MCF 10A (cell line): ENCODE measurements around the gene NGF. TPM values are rescaled to one million over a fixed set of nuclear protein-coding genes. Genes with fewer than 3 reads are reported as not detected.

Experiments
- BruUV-seq: library from RNA; stranded (reverse); fragments of 400-500 nt; replicated peaks from 2 replicates; lab custom pipeline; 2021; lab: Mats Ljungman, UMichigan
- CTCF ChIA-PET: fragments of 300-600 bp; sonication (Branson Sonifier 250); formaldehyde crosslinking; extraction: SDS; loops from one replicate; lab custom pipeline; 2021; ENCODE audit warnings: antibody characterized with exemption, inconsistent platforms; lab: Yijun Ruan, JAX
- POLR2A ChIA-PET: fragments of 300-600, 350-650 bp; sonication (Branson Sonifier 250); formaldehyde crosslinking; extraction: SDS; loops from one replicate; lab custom pipeline; 2020; ENCODE audit warnings: antibody characterized with exemption, inconsistent platforms; lab: Yijun Ruan, JAX
- DNase-seq: peaks from one replicate; pipeline ENCODE4 v3.0.0-alpha.2; 2018; ENCODE audit not compliant: unreplicated experiment
- H3K27ac Mint-ChIP-seq: one replicate; pipeline ENCODE4 v1.8.0; 2022; ENCODE audit warnings: mild to moderate bottlenecking, low read depth, mixed read lengths; ENCODE audit not compliant: unreplicated experiment
- H3K27me3 Mint-ChIP-seq: one replicate; pipeline ENCODE4 v1.8.0; 2022; ENCODE audit warnings: mixed read lengths; ENCODE audit not compliant: insufficient read depth, unreplicated experiment
- H3K36me3 Mint-ChIP-seq: one replicate; pipeline ENCODE4 v1.8.0; 2022; ENCODE audit warnings: mild to moderate bottlenecking, moderate library complexity, mixed read lengths; ENCODE audit not compliant: insufficient read depth, unreplicated experiment
- H3K4me1 Mint-ChIP-seq: one replicate; pipeline ENCODE4 v1.8.0; 2022; ENCODE audit warnings: mixed read lengths; ENCODE audit not compliant: insufficient read depth, unreplicated experiment
- H3K4me3 Mint-ChIP-seq: one replicate; pipeline ENCODE4 v1.8.0; 2022; ENCODE audit warnings: mild to moderate bottlenecking, moderate library complexity, mixed read lengths; ENCODE audit not compliant: unreplicated experiment
- H3K9me3 Mint-ChIP-seq: one replicate; pipeline ENCODE4 v1.8.0; 2022; ENCODE audit warnings: mixed read lengths; ENCODE audit not compliant: unreplicated experiment
- CTCF ChIP-seq: fragments of 200-600 bp; IDR thresholded peaks from one replicate; pipeline ENCODE4 v1.8.0; 2022; ENCODE audit warnings: antibody characterized with exemption, mild to moderate bottlenecking; ENCODE audit not compliant: unreplicated experiment
- intact Hi-C: fragments of 100-400 bp; cut with micrococcal nuclease; formaldehyde crosslinking; loops from 2 replicates; pipeline ENCODE4 v1.14.1; 2022
- total RNA-seq: library from RNA; stranded (reverse); gene quantifications from 2 replicates; pipeline ENCODE4 v1.2.3, GENCODE V29; 2022

Gene NGF
- total RNA-seq, 1 experiment from 2014 or later: 1.1 TPM

DNA sequence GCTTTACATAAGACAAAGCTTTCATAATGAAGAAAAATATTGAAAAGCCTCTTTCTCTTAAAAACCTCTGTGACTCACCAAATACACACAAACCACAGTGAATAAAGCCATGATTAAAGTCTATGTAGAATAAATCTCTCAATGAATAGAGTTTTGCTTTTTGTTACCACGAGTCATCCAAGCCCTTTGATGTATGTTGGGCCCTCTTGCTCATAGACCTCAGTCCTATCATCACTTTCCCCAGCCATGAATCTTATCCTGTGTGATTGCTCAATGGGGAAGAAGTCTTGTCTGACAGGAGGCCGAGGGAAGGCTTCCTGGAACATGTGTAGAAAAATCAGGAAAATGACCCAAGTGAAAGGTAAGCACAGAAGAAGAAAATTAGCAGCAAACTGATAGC, 60.8 kb downstream of the NGF start:
- BruUV-seq: no TSS peak
- DNase-seq: no peak
- Mint-ChIP-seq H3K4me1 (no peaks in the 10 kb centered on the region), H3K4me3 (no peak overlapping the region), H3K36me3 (no peaks in the 10 kb centered on the region), H3K27me3 (no peaks in the 10 kb centered on the region), H3K27ac (no peak overlapping the region), H3K9me3 (no peaks in the 10 kb centered on the region)
- ChIA-PET POLR2A (no interaction called here), CTCF (interaction anchor here (0.6 to 3.4 kb wide), 3 partner anchors 16 to 317 kb away, joined by 3 to 16 read pairs (median 4); no protein-coding TSS in a partner anchor)
- intact Hi-C loops: no loop called here
- TF ChIP-seq CTCF: no peak

- BruUV-seq: no TSS peak
These were observed 62.8 kb downstream of the NGF start for GRCh38 chr1:115275216-115275615.

DNA sequence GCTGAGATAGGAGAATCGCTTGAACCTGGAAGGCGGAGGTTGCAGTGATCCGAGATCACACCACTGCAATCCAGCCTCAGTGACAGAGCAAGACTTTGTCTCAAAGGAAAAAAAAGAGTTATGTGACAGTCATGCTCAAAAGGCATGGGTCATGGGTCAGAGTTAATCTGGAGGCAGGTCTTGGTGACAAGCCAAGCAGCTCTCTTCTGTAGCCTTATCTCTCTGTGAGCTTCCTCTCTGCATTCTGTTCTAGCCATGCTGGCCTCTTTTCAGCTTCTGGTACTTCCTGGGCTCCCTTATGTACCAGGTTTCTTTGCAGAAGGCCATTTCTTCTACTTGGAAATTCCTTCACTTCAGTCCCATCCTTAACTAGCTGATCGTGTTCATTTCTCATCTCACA, 63.6 kb downstream of the NGF start:
- CTCF ChIA-PET: interaction anchor here (0.7 to 3.4 kb wide), 4 partner anchors 13 to 497 kb away, joined by 3 to 16 read pairs (median 8); no protein-coding TSS in a partner anchor
- Mint-ChIP-seq H3K4me3 (no peak overlapping the region), H3K9me3 (no peaks in the 10 kb centered on the region), H3K4me1 (no peaks in the 10 kb centered on the region), H3K36me3 (no peaks in the 10 kb centered on the region), H3K27me3 (no peaks in the 10 kb centered on the region), H3K27ac (no peak overlapping the region)
- POLR2A ChIA-PET: interaction anchor here (1.2 kb wide), 1 partner anchor 59 kb away, joined by 3 read pairs; no protein-coding TSS in a partner anchor
- DNase-seq: no peak
- intact Hi-C loops: no loop called here
- no peak for TF ChIP-seq CTCF
- no TSS peak for BruUV-seq

More at GRCh38 chr1:115275216-115275615, 62.8 kb downstream of the NGF start:
- DNase-seq: peak; percentile 48
- POLR2A ChIA-PET: interaction anchor here (0.9 to 1.2 kb wide), 2 partner anchors 58 to 106 kb away, joined by 3 read pairs; no protein-coding TSS in a partner anchor
- intact Hi-C loops: loop anchor here (1.0 kb wide), 4 partner anchors 136 to 232 kb away; no protein-coding TSS in a partner anchor
- H3K4me3 Mint-ChIP-seq: no peak overlapping the region
- peak; percentile 54 for TF ChIP-seq CTCF
- no peaks in the 10 kb centered on the region for H3K4me1 Mint-ChIP-seq
- H3K27me3 Mint-ChIP-seq: no peaks in the 10 kb centered on the region
- H3K9me3 Mint-ChIP-seq: no peaks in the 10 kb centered on the region
- no peak overlapping the region for H3K27ac Mint-ChIP-seq
- CTCF ChIA-PET: interaction anchor here (0.6 to 3.4 kb wide), 24 partner anchors 9 to 497 kb away, joined by 3 to 16 read pairs (median 4); no protein-coding TSS in a partner anchor
- H3K36me3 Mint-ChIP-seq: no peaks in the 10 kb centered on the region

DNA sequence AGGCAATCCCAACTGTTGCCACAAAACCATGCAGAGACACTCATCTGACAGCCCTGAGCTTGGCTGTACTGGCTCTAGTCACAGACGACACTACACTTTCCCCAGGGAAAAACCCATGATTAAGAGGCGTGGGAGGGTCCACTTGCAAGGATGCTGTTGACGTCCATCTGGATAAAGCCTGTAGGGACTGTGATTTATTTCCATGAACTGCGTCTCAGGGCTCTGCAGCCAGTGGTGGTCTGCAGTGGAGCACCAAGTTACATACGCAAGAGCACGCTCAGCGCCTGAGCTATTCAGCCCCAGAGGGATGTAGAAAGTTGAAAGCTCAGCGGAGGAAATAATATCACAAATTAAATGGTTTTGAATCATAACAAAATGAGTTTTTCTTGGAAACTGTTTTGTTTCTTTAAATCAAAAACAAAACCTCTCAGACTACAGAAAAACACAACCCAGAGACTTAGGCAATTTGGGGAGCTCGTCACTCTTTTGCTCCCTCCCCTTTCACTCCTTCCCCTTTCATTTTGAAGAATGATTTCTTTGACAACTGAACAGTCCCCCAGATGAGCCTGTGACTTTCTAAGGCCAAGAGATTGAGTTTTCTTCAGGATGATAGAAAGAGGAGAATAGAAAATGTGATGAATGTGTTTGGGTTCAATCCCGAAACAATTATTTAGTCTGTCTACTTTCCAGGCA, 71.2 kb downstream of the NGF start:
- TF ChIP-seq CTCF: no peak
- Mint-ChIP-seq H3K9me3 (no peaks in the 10 kb centered on the region), H3K27ac (no peak overlapping the region), H3K27me3 (no peaks in the 10 kb centered on the region), H3K36me3 (no peaks in the 10 kb centered on the region), H3K4me3 (no peak overlapping the region), H3K4me1 (peaks cover 5% of the 10 kb centered on the region)
- intact Hi-C loops: no loop called here
- DNase-seq: no peak
- no TSS peak for BruUV-seq
- POLR2A ChIA-PET: interaction anchor here (0.6 kb wide), 2 partner anchors 17 to 98 kb away, joined by 3 to 4 read pairs; no protein-coding TSS in a partner anchor
- CTCF ChIA-PET: interaction anchor here (1.2 to 1.5 kb wide), 2 partner anchors 9 to 197 kb away, joined by 3 read pairs; no protein-coding TSS in a partner anchor
